ENCODE results near the gene SDSL. TPM values are rescaled to one million over a fixed set of nuclear protein-coding genes. Genes with fewer than 3 reads are reported as not detected.

The SDSL gene
- total and polyA plus RNA-seq, 2 of the 13 experiments (the other 11 are each of a cell fraction or from before 2014, with no cell fraction given), result 1.2 to 1.7 TPM

DNA sequence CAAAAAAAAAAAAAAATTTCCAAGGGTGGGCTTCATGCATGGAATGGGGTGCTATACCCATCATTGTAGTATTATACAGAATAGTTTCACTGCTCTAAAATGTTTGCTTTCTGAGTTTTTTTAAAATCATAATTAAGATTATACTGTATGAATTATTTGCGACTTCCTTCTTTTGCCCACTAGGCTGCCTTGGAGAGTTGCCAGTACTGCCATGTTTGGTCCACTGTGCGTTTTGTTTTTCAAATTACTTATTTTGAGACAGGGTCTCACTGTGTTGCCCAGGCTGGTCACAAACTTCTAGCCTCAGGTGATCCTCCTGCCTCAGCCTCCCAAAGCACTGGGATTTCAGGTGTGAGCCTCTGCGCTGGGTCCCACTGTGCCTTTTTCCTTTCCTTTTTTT is 43.9 kb upstream of the SDSL start:
- in situ Hi-C loops (cut with HindIII; ENCODE audit: extremely low pct_ligation_motif_present, low pct_unique_long_range_greater_than_20kb), result no loop called here
- intact Hi-C loops (cut with micrococcal nuclease; ENCODE audit: unreplicated experiment), result no loop called here
- DNase-seq (ENCODE audit: low spot score), result no peak
- H2AFZ ChIP-seq (ENCODE audit: low read length), result no peak overlapping the region
- no peak for TF ChIP-seq THAP9 (CRISPR knock-in tag; IDR thresholded peaks at IDR 0.05; ENCODE audit: borderline replicate concordance)
- TF ChIP-seq, protein P1, sequence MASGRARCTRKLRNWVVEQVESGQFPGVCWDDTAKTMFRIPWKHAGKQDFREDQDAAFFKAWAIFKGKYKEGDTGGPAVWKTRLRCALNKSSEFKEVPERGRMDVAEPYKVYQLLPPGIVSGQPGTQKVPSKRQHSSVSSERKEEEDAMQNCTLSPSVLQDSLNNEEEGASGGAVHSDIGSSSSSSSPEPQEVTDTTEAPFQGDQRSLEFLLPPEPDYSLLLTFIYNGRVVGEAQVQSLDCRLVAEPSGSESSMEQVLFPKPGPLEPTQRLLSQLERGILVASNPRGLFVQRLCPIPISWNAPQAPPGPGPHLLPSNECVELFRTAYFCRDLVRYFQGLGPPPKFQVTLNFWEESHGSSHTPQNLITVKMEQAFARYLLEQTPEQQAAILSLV (CRISPR knock-in tag; IDR thresholded peaks at IDR 0.05; ENCODE audit: borderline replicate concordance), result no peak
- TF ChIP-seq MLX (CRISPR knock-in tag; IDR thresholded peaks at IDR 0.05), result no peak
- no peak for TF ChIP-seq ATF7 (IDR thresholded peaks at IDR 0.05)
- TF ChIP-seq ATF7 (CRISPR knock-in tag; IDR thresholded peaks at IDR 0.05), result no peak
- no peak for TF ChIP-seq ZNF781 (CRISPR knock-in tag; IDR thresholded peaks at IDR 0.05; ENCODE audit: borderline replicate concordance, not compliant biosample characterization)
- no peak for TF ChIP-seq YY1 (IDR thresholded peaks at IDR 0.05; ENCODE audit: insufficient read depth, insufficient replicate concordance, low read depth, low read length)
- TF ChIP-seq NONO (IDR thresholded peaks at IDR 0.05), result no peak
- no peak for TF ChIP-seq NONO (CRISPR knock-in tag; conservative IDR thresholded peaks at IDR 0.05)
- TF ChIP-seq SOX13 (IDR thresholded peaks at IDR 0.05), result no peak
- TF ChIP-seq SOX13 (CRISPR knock-in tag; conservative IDR thresholded peaks at IDR 0.05 in 1 of 2, IDR thresholded peaks at IDR 0.05 in 1 of 2), result no peak
- no peak for TF ChIP-seq EHMT2 (IDR thresholded peaks at IDR 0.05; ENCODE audit: borderline replicate concordance, low read depth, low read length)
- TF ChIP-seq, protein P2, sequence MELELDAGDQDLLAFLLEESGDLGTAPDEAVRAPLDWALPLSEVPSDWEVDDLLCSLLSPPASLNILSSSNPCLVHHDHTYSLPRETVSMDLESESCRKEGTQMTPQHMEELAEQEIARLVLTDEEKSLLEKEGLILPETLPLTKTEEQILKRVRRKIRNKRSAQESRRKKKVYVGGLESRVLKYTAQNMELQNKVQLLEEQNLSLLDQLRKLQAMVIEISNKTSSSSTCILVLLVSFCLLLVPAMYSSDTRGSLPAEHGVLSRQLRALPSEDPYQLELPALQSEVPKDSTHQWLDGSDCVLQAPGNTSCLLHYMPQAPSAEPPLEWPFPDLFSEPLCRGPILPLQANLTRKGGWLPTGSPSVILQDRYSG (CRISPR knock-in tag; IDR thresholded peaks at IDR 0.05), result no peak
- no peak for TF ChIP-seq ZNF263 (CRISPR knock-in tag; IDR thresholded peaks at IDR 0.05)
- POLR2A ChIA-PET, result no interaction called here
- H3K9me3 ChIP-seq (ENCODE audit: low read length), result no peaks in the 10 kb centered on the region
- no peak overlapping the region for H3K9ac ChIP-seq (ENCODE audit: insufficient read depth, low read depth, low read length)
- ATAC-seq, result no peak
- H3K79me2 ChIP-seq (ENCODE audit: insufficient read depth, low read length), result no peaks in the 10 kb centered on the region
- no TSS peak for BruUV-seq (replicated peaks)
- no peaks in the 10 kb centered on the region for H4K20me1 ChIP-seq (ENCODE audit: insufficient read depth, low read length)
- CTCF ChIA-PET (ENCODE audit: low intra/inter-chr PET ratio, low total read pairs), result no interaction called here
- no peaks in the 10 kb centered on the region for H3K27me3 ChIP-seq (ENCODE audit: control insufficient read depth in 1 of 2, insufficient read depth in 2 of 2, low read length in 2 of 2)
- over 99% methylated on average over 3 of the region's 3 CpGs for WGBS (ENCODE audit: low lambda C conversion rate)
- H3K4me2 ChIP-seq (ENCODE audit: low read depth, low read length), result no peak overlapping the region
- H3K4me1 ChIP-seq (ENCODE audit: insufficient read depth, low read length), result no peaks in the 10 kb centered on the region
- H3K36me3 ChIP-seq (replicated peaks in 1 of 2; ENCODE audit: control insufficient read depth in 1 of 2, insufficient read depth in 2 of 2, low read length in 2 of 2), result peaks cover 8 to 19% of the 10 kb centered on the region in 2 experiments; a peak in 3 of 5 replicates
- no peak overlapping the region for H3K27ac ChIP-seq (ENCODE audit: extremely low read length, insufficient read depth, low read length)
- FAIRE-seq, result no peak
- no peak overlapping the region for H3K4me3 ChIP-seq (replicated peaks in 1 of 3; ENCODE audit: insufficient read depth in 1 of 3, low read depth in 2 of 3, low read length in 3 of 3)
